Sigmoid colon (tissue), 7 donors: ENCODE results near the gene APAF1. TPM values are rescaled to one million over a fixed set of nuclear protein-coding genes. Genes with fewer than 3 reads are reported as not detected.

Experiments
- DNase-seq: peaks from one replicate; pipeline ENCODE4 v3.0.0-alpha.2; 2019
- H3K27ac ChIP-seq, 4 donors: fragments of 200-600 bp; sonication (generic); one replicate each; pipeline ENCODE4 v1.5.1; 2016 to 2019; ENCODE audit warnings: mild to moderate bottlenecking in 1 of 4
- H3K27me3 ChIP-seq, 3 donors: fragments of 200-600 bp; sonication (generic); one replicate each; pipeline ENCODE4 v1.5.1; 2019; ENCODE audit warnings: mild to moderate bottlenecking in 1 of 3
- H3K36me3 ChIP-seq, 4 donors: fragments of 200-600 bp; sonication (generic); one replicate each; pipeline ENCODE4 v1.5.1; 2016 to 2019
- H3K4me1 ChIP-seq, 4 donors: fragments of 200-600 bp; sonication (generic); one replicate each; pipeline ENCODE4 v1.5.1; 2017 to 2019
- H3K4me3 ChIP-seq, 4 donors: fragments of 200-600 bp; sonication (generic); one replicate each; pipeline ENCODE4 v1.5.1; 2017 to 2019; ENCODE audit warnings: mild to moderate bottlenecking in 2 of 4, moderate library complexity in 1 of 4
- H3K9me3 ChIP-seq, 4 donors: fragments of 200-600 bp in 3 of 4; sonication (generic) in 3 of 4; one replicate each; pipeline versions ENCODE4 v1.5.1 to v1.6.1; 2013 to 2019
- CTCF ChIP-seq, 4 experiments: fragments of 450-650 bp in 3 of 4; fragments of 200-600 bp in 1 of 4; IDR thresholded peaks; one replicate each; pipeline ENCODE4 v1.5.1; 2016 to 2019; ENCODE audit warnings: antibody characterized with exemption in 4 of 4, mild to moderate bottlenecking in 3 of 4, moderate library complexity in 2 of 4
- EP300 ChIP-seq, 4 donors: sonication (generic); formaldehyde crosslinking; IDR thresholded peaks; one replicate each; pipeline ENCODE4 v1.6.1; 2017; ENCODE audit warnings: antibody characterized with exemption in 4 of 4
- POLR2A ChIP-seq, 2 donors: fragments of 450-650 bp; IDR thresholded peaks; one replicate each; pipeline ENCODE4 v1.6.1; 2016; ENCODE audit warnings: antibody characterized with exemption in 2 of 2, mild to moderate bottlenecking in 2 of 2, moderate library complexity in 2 of 2
- POLR2AphosphoS5 ChIP-seq, 4 donors: sonication (generic); formaldehyde crosslinking; IDR thresholded peaks; one replicate each; pipeline ENCODE4 v1.6.1; 2017; ENCODE audit warnings: antibody characterized with exemption in 4 of 4
- WGBS, 2 donors: extraction: QIAGEN DNeasy Blood & Tissue Kit; methylation state at CpG; one replicate each; pipeline ENCODE4 v1.1.7; 2013; 5-methylcytosine and 5-hydroxymethylcytosine counted together
- intact Hi-C: fragments of 100-400 bp; cut with DNase I; formaldehyde crosslinking; loops from one replicate; pipeline ENCODE4 v1.15.1; 2023
- polyA plus RNA-seq, 3 donors: library from polyadenylated mRNA; stranded (reverse); fragments of 200-250 nt; gene quantifications; one replicate each; pipeline ENCODE4 v1.2.3, GENCODE V29; 2013
- total RNA-seq, 4 donors: library from RNA; depleted of rRNA; stranded (reverse); fragments of >200 nt; gene quantifications; one replicate each; pipeline ENCODE4 v1.1.0, GENCODE V29; 2016
- donor health status: healthy with polysubstance abuse.
- donor health status: Bipolar disorder and iron deficiency.
- donor health status: healthy.

Gene APAF1
- total and polyA plus RNA-seq, 7 donors, result 6.2 to 20.1 (median 14.6) TPM

- Histone ChIP-seq H3K27me3 (no peaks in the 10 kb centered on the region), H3K36me3 (peaks cover 0 to 6% (median 0%) of the 10 kb centered on the region in 4 donors), H3K27ac (no peak overlapping the region), H3K9me3 (no peaks in the 10 kb centered on the region), H3K4me3 (no peak overlapping the region), H3K4me1 (peaks cover 0 to 19% (median 10%) of the 10 kb centered on the region in 4 donors)
- TF ChIP-seq POLR2A (IDR thresholded peaks at IDR 0.05) (no peak), EP300 (IDR thresholded peaks at IDR 0.05) (no peak), CTCF (IDR thresholded peaks at IDR 0.05) (no peak), POLR2AphosphoS5 (IDR thresholded peaks at IDR 0.05) (no peak)
- DNase-seq, result no peak
- 12 to 59% methylated on average over 1 of the region's 1 CpG for WGBS, 2 donors
- intact Hi-C loops, result no loop called here
These were observed 56.1 kb downstream of the APAF1 start for GRCh38 chr12:98701166-98701565.

- Histone ChIP-seq H3K36me3 (peaks cover 0 to 54% (median 15%) of the 10 kb centered on the region in 4 donors), H3K9me3 (no peaks in the 10 kb centered on the region), H3K4me1 (no peaks in the 10 kb centered on the region), H3K27ac (no peak overlapping the region), H3K27me3 (no peaks in the 10 kb centered on the region), H3K4me3 (no peak overlapping the region)
- intact Hi-C loops, result no loop called here
- WGBS, 2 donors, result 98% methylated on average over 1 of the region's 1 CpG
- TF ChIP-seq CTCF (IDR thresholded peaks at IDR 0.05) (no peak), POLR2AphosphoS5 (IDR thresholded peaks at IDR 0.05) (no peak), EP300 (IDR thresholded peaks at IDR 0.05) (no peak), POLR2A (IDR thresholded peaks at IDR 0.05) (no peak)
- DNase-seq, result no peak
These were observed 63.9 kb downstream of the APAF1 start for GRCh38 chr12:98709022-98709421.

- H3K4me1 ChIP-seq, result no peaks in the 10 kb centered on the region
- no peak overlapping the region for H3K4me3 ChIP-seq
- H3K9me3 ChIP-seq, result no peaks in the 10 kb centered on the region
- no peak for TF ChIP-seq CTCF (IDR thresholded peaks at IDR 0.05)
- no peak for TF ChIP-seq POLR2AphosphoS5 (IDR thresholded peaks at IDR 0.05)
- no peak for TF ChIP-seq POLR2A (IDR thresholded peaks at IDR 0.05)
- peaks cover 0 to 63% (median 13%) of the 10 kb centered on the region in 4 donors for H3K36me3 ChIP-seq
- intact Hi-C loops, result no loop called here
- no peak overlapping the region for H3K27ac ChIP-seq
- no peaks in the 10 kb centered on the region for H3K27me3 ChIP-seq
- no peak for DNase-seq
- 92% methylated on average over 4 of the region's 4 CpGs for WGBS, 2 donors
These were observed 69.3 kb downstream of the APAF1 start for GRCh38 chr12:98714426-98714825.

- DNase-seq, result no peak
- no peaks in the 10 kb centered on the region for H3K9me3 ChIP-seq
- TF ChIP-seq CTCF (IDR thresholded peaks at IDR 0.05) (no peak), POLR2A (IDR thresholded peaks at IDR 0.05) (no peak)
- no peak overlapping the region for H3K4me3 ChIP-seq
- H3K27ac ChIP-seq, result no peak overlapping the region
- intact Hi-C loops, result loop anchor here (10.0 kb wide), 1 partner anchor 275 kb away; no protein-coding TSS in a partner anchor
- WGBS, 2 donors, result 88 to 94% methylated on average over 6 of the region's 6 CpGs
- H3K4me1 ChIP-seq, result no peaks in the 10 kb centered on the region
- H3K36me3 ChIP-seq, result peaks cover 0 to 59% (median 3%) of the 10 kb centered on the region in 4 donors
- H3K27me3 ChIP-seq, result no peaks in the 10 kb centered on the region
These were observed 74.7 kb downstream of the APAF1 start for GRCh38 chr12:98719515-98720504.
